HG02798 (cell line): Measurements from ENCODE around the gene S100A2.

Experiments
- ATAC-seq: cut with Tn5 transposase; IDR thresholded peaks from one replicate; pipeline ENCODE4 v1.9.1; 2021; ENCODE audit warnings: mild to moderate bottlenecking; ENCODE audit not compliant: unreplicated experiment, poor library complexity

The S100A2 gene

DNA sequence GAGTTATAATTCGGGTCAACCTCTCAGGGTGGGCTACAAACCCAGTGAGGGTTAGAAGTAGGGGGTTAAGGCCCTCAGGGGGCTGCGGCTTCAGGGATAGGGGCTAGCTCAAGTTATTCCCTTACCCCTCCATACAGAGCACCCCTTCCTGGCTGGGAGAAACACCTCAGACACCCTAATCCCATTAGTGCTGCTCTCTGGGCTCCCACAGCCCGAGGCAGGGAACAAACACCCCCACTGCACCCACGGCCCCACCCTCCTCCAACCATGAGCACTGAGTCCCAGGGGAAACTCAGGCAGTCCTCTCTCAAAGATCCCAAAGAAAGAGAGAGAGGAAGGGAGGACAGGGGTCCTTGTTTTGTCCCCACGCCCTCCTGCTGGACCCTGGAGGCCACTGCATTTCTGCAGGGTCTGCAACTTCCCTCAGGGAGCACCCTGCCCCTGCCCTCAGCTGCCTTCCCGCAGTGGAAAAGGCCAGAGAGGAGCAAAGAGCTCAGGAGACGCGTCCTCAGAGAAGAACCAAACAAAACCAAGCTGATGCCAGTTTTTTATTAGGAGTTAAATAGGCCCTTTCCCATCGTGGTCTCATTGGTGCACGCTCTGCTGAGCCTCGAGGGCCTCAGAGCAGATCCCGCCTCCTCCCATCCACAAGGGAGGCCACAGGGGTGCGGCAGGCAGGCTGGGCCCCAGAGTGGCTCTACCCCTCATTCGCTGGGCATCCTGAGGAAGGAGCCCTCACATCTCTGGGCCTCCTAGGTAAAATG is 18.7 kb downstream of the S100A2 start:
- ATAC-seq = no peak

DNA sequence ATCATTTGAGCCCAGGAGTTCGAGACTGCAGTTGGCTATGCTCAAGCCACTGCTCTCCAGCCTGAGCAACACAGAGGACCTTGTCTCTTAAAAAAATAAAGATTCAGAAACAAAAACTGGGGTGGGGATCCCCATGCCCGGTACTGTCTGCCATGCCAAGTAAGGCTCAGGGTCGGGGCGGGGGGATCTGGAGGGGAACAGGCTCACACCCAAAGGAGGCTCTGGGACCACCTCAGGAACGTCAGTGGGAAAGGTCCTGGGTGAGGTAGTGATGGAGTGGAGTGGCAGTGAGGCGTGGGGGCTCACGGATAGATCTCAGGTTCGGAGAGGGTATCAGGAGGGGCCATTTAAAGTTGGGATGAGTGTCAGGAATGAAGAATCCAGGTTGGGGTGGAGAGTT is 19.3 kb downstream of the S100A2 start:
- ATAC-seq = no peak

DNA sequence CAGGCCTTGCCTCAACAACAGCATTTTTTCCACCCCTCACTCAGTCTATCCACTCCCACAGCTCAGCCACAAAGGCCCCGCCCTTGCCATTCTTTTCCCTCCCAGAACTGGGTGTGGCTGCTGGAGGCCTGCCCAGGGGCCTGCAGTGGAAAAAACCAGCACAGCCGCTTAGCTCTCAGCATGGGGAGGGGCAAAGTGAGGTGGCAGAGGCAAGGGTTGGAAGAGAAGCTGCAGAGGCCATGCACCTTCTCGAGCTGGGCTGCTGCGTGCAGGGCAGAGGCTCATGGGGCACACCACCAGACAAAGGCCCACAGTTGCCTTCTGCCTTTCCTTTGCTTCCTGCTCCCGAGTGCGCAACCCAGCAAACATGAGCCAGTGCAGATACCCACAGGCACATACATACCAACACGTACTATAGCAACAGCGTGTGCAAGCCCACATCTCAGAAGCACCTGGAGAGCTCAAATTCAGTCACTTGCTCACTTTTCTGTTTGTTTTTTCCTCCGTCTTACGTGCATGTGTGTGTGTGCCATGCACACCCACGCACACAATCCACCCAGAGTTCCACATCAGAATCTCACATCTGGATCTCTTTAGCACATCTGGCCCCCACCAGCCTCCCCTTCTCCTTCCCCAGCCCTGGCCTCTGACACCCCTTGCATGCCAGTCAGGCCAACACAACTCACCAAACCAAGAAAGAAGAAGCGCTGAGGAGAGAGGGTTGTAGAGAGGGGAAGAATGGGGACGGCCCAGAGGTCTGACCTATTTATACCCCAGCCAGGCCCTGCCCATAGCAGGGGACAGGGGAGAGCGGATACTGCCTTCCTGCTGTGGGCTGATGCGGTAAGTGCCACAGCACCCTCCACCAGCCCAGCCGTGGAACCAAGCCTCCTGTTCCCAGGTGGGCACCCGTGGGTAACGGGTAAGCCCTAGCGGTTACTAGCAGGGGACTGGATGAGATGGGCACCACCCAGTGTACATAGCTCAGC is 20.3 kb downstream of the S100A2 start, which contains the start of gene S100A4:
Gene S100A4 (minus strand): TSS at position 740 of the 989 bp plus-strand sequence. CDS start 1,012 bp downstream, outside the sequence.
- peak; percentile 57 for ATAC-seq

DNA sequence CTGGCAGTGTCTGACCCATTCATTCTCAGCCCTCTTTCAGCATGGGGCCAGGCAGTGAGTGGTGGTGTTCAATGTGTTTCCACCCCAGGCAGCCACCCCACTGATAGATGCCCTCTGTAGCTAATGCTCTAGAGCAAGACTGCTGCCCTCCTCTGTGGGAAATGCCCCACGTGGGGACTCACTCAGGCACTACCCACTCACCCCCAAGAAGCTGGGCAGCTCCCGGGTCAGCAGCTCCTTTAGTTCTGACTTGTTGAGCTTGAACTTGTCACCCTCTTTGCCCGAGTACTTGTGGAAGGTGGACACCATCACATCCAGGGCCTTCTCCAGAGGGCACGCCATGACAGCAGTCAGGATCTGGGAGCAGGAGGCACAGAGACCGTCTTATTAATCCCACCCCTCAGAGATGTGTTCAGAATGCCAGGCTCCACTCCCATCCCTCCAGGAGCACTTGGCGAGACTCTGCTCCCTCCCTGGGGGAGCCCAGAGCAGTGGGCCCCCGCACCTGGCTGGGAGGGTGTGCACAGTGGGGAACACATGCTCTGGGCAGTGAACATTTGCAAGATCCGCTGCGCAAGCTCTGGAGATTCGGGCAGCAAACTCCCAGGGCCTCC is 21.1 kb downstream of the S100A2 start:
- no peak for ATAC-seq

DNA sequence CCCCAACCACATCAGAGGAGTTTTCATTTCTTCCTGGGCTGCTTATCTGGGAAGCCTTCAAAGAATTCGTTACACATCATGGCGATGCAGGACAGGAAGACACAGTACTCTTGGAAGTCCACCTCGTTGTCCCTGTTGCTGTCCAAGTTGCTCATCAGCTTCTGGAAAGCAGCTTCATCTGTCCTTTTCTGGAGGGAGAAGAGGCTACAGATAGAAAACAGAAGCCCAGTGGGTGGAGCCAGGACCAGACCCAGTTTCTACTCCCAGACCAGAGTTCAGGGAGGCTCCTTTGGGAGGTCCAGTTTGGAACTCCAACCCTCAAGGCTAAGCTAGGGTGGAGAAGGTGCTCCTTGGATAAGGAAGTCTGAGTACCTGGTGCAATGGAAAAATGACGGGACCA is 21.9 kb downstream of the S100A2 start:
- no peak for ATAC-seq

DNA sequence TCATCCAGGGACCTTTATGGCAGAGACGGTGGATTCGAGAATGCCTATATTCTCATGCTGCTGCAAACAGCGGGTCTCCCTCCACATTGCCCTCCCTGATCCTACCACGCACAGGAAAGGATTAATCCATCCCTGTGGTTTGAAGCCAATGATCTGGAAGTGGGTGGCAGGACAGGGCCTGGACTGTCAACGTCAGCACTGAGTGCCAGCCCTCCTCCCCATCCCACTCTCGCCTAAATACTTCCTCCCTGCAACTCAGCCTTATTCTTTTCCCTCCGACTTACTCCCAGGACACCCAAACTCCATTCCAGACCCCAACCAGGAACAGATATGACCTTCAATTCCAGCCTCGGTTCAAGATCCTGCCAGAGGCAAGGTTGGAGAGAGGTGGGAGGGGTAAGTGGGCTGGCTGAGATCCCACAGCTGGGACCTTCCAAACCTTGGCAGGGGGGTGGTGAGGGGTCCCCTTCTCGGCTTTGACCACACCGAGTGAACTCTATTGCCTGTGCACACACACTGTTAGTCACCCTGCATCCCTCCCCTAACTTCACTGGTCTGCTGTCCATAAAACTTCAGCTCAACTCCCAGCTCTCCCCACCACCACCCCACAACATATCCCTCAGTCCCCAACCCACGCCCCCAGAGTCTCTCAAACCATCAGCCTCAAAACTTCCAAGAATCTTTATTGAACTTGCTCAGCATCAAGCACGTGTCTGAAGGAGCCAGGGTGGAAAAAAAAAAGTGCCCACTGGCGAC is 22.5 kb downstream of the S100A2 start:
- no peak for ATAC-seq

DNA sequence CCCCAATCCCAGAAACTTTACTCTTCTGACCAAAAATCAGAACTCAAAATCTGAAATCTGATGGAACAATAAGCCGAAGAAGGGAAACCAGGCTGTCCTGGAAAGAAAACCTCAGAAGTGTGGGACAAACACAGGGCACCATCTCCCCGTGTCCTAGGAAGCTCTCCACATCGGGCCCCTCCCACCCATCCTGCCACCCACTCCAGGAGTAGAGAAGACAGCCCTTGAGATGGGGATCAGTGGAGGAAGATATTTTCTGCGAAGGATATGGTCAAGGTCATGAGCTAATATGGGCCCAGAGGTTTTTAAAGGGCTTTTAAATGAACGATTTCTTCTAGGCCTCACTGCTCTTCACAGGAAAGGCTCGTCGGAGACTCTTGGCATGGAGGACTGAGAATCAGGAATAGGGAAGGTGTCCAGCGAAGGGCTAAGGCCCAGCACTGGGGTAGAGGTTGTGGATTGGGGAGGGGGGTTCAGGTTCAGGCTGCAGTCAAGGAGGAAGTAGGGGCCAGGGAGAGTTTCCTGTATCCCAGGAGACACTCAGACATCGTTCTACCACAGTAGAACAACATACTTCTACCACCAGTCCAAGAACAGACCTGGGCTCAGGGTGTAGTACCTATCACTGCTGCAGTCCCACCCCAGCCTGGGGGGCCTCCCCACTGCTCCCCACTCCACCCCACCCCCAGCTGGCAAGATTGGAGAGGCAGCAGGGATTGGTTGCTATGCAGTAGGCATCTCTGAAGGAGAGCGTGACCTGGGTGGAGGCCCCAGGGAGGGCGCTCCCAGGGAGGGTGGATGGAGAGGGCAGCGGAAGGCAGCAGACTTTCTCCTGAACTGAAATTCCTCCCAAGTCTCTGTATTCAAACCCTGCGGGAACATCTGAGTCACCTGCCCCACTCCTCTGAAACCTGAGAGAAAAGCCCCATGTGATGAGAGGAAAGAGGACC is 23.7 kb downstream of the S100A2 start:
- no peak for ATAC-seq

DNA sequence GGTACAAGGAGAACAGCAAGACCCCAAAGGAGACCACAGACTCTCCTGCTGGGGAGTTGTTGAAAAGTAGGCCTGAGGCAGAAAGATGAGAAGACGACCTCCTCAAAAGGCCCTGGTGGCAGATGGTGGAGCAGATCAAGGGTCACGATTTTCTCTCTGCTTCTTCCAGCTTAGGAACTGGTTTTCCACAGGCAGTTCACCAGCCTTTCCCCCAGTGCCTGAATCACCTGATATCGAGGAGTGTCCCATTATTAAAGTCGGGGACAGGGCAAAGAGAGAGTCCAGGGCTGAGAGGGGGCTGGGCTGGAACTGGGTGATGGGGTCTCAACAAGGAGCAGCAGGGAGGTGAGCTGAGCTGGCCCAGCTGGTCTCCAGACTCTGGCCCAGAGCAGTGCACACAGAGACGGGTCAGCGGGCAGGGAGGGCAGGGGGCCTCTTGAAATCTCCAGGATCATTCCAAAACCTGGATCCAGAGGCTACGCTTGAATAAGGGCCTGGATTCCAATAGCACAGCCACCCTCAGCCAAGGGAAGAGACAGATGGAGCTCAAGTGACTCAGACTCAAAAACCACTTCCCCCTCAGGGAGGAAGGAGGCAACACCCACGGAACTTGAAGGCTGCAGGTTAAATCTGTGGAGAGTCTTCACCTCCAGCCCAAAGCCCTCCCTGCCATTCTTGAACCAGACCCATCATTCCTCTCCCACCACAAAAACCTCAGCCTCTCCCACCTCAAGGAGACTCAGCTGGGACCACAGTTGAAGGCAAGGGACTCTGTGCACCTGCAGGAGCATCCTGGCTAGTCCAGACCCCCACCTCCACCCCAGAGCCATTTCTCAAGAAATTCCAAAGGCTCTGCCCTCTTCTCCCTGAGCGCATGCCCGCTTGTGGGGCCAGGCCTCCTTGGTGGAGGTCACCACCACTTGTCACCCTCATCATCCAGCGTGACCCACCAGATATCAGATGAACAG is 25.0 kb downstream of the S100A2 start, which contains the start of gene S100A5:
Gene S100A5 (minus strand): TSS at position 541 of the 968 bp plus-strand sequence. CDS start 743 bp downstream, outside the sequence.
- no peak for ATAC-seq

DNA sequence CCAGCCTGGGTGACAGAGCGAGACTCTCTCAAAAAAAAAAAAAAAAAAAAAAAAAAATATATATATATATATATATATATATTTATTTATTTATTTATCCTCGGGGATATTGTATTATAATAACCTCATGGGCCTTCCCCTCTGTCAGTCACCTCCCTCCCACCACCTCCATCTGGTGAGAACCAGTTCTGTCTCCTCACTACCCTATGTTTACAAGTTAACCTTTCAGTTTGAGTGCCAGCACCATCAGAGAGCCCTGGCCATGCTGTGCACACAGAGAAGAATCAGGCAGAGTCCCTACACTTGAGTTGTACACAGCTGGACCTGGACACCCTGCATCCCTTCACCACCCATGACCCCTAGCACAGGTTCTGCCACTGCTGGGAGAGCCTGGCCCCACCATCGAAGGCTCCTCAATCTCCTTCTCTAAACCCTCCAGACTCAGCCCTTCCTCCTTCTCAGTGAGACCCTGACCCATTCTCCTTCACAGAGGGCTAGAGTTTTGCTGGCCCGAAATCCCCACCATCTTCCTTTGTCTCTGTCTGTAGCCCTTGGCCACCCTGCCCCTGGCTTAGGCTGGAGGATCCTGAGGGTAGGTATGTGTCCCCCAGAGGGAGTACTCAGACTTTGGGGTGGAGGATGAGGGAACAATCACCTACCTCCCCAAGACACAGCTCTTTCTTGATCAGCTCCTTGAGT is 26.1 kb downstream of the S100A2 start:
- ATAC-seq = no peak

DNA sequence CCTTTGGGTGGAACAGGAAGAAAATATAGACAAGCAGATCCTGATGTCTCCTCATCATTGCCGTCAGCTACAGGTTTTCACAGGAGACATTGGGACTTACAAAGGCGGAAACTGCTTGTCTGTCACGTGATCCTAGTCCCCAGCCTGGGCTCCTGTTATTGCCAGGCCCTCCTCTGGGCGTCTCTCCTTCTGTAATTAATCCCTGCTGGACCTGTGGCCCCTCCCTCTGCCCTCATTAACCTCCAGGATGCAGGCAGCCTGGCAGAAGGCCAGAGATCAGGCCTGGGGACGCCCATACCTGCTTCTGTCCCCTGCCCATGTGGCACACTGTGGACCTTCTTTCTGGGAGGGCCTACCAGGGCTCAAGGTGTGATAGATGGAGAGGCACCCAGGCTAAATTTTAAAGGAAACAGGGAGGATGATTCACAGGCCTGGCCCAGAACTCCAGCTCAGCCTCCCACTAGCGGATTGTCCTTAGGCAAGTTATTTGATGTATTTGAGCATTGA is 27.3 kb downstream of the S100A2 start:
- ATAC-seq = no peak

DNA sequence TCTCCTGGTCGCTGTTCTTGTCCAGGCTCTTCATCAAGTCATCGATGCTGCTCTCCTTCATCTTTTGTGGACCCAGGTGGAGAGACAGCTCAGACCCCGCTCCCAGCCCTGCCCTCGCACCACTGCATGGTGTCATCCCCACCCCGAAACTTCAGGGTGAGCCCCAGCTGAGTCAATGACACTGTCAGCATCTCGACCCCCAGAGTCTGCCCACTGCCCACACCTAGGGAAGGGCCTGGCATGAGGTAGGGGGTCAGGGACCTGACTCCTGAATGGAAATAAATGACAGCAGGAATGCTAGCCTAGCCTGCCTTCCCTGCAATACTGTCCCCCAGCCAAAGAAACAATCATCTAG is 28.3 kb downstream of the S100A2 start:
- ATAC-seq = no peak

DNA sequence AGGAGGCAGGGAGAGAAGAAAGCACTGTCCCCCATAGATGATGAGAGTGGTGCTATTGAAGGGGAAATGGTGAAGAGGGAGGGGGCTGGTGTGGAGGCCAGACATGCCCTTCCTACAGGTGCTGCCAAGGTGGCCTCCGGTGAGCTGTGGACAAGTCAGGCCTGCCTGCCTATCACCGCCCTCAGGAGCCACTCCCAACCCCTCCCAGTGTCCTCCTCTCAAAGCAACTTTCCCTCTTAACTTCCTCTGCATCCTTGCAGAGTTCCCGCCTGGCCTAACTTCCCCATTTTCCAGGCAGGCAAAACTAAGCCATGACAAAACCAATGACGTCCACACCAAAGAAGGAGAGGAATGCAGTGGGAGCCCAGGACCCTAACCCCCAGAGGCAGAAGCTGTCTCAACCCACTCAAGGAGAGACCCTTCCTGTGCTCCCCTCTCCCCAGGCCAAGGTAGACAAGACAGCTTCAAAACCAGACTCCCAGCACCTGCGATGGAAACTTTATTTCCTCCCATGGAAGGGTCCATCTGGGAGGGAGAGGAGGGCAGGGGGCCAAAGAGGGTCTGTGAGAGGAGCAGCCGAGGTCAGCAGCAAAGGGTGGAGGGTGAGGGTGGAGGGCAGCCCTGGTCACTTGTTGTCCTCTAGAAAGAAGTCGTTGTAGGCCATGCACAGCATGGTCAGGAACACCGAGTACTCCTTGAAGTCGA is 28.8 kb downstream of the S100A2 start:
- ATAC-seq = no peak

DNA sequence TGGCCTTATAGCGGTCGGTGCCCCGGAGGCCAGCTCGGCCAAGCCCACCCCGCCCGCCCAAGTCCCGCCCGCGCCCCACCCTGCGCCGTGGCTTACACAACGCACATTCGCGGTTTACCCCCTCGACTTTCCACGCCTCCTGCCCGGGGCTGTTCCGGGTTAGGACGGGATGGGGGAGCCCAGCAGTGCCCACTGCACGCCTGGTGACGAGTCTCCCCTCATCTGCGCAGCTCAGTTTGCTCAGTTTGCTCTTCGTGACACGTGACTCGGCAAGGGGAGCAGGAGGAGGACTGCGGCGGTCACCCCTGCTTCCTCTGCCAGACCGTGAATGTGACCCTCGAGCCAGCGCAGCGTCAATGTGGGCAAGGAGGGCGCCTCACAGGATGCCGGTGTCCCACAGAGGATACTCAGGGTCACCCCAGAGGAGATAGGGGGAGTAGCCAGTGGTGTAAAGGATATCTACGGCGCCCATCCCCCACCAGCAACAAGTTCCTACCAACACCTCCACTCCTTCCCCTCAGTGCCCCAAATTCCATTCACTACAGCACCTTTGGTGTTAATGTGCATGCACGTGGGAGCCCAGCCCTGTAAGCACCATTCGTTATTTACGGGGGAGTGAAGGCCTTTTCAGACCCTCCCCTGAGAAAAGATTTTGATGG is 29.5 kb downstream of the S100A2 start:
- ATAC-seq = no peak

DNA sequence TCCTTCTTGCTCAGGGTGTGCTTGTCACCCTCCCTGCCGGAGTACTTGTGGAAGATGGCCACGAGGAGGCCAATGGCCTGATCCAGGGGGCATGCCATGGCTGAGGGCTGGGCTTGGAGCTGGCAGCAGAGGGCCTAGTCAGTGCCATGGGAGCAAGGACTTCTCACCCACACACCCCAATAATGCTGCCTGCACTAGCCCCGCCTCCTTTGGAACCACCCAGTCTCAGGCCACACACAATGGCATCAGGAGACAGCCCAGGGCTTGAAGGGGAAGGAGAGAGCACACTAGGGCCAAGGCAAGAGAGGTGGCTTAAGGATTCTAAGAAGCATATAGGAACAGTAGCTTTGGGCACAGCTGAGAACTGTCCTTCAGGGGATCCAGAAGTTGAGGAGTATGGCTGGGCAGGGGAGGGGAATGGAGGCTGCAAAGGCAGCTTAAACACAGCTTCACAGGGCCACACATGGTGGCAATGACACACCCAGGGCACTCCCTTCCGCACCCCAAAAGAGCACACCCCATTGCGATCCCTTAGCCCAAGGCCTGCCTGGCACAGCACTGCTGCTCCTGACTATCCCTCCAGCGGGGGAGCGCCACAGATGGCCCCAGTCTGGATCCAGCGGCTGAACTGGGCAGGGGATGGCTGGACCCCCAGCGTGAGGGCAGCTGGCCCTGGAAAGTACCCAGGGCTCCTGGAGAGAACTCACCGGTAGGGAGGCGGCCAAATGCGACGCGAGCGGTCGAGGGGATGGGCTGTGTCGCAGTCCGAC is 30.2 kb downstream of the S100A2 start, which contains the start of gene S100A6:
Gene S100A6 (minus strand): TSS at position 750 of the 770 bp plus-strand sequence. CDS start 652 bp downstream, at position 98.
- no peak for ATAC-seq

DNA sequence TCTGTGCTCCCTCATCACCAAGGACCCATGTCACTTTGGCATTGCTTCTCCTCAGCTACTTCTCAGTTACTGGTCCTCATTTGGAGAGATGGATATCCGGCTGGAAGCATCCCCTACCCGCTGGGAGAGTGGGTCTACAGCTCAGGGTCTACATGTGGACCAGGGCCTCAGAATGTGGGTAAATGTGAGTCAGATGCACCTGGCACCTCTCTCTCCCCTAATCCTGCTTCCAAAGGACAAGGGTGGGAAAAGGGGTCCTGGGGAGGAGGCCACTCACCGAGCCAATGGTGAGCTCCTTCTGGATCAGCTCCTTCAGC is 30.8 kb downstream of the S100A2 start:
- no peak for ATAC-seq
